ENCODE results near the gene TTLL13. TPM values are rescaled to one million over a fixed set of nuclear protein-coding genes. Genes with fewer than 3 reads are reported as not detected.

The TTLL13 gene
- total RNA-seq, 2 donors from 2014 or later: not detected

DNA sequence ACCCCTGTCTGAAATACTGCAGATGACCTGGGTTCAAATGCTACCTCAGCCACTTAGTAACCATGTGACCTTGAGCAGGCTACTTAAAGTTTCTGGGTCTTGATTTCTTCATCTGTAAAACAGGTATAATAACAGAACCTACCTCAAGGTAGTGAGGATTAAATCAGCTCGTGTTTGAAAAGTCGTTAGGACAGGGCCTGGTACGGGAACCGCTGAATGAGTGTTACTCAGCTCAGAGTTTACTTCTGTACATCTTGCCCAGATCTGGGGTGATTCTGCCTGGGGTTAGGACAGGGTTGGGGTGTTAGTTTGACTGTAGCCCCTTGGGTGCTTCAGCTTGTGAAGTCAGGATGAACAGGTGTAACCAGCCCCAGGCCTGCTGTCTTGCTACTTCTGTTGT lies 46.4 kb upstream of the TTLL13 start:
- H3K27ac ChIP-seq: no peak overlapping the region
- 76 to 78% methylated on average over 4 of the region's 4 CpGs for WGBS, 2 donors

DNA sequence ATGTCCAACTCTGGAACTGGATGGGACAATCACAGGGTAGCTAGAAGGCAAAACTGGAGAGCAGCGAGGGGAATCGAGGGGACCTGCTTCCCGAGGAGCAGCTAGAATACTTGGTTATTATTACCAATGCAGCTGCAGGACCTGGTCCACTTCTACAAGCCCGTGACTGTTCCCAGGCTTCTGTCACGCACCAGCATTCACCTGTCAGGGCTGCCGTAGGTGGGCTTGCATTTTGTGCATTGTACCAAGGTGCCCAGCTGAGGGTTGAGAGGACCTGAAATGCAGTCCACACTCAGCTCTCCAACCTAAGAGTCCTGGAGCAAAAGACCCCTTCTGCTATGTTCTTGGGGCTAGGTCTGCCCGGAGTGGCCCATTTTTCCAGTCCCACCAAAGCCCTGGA lies 45.9 kb upstream of the TTLL13 start:
- TF ChIP-seq, protein P1, sequence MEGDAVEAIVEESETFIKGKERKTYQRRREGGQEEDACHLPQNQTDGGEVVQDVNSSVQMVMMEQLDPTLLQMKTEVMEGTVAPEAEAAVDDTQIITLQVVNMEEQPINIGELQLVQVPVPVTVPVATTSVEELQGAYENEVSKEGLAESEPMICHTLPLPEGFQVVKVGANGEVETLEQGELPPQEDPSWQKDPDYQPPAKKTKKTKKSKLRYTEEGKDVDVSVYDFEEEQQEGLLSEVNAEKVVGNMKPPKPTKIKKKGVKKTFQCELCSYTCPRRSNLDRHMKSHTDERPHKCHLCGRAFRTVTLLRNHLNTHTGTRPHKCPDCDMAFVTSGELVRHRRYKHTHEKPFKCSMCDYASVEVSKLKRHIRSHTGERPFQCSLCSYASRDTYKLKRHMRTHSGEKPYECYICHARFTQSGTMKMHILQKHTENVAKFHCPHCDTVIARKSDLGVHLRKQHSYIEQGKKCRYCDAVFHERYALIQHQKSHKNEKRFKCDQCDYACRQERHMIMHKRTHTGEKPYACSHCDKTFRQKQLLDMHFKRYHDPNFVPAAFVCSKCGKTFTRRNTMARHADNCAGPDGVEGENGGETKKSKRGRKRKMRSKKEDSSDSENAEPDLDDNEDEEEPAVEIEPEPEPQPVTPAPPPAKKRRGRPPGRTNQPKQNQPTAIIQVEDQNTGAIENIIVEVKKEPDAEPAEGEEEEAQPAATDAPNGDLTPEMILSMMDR (IDR thresholded peaks at IDR 0.05): no peak
- TF ChIP-seq POLR2A (IDR thresholded peaks at IDR 0.05): no peak
- intact Hi-C loops (cut with DNase I): no loop called here
- 95 to 97% methylated on average over 7 of the region's 7 CpGs for WGBS, 2 donors
- Histone ChIP-seq H3K27ac (no peak overlapping the region), H3K36me3 (replicated peaks in 1 of 2; ENCODE audit: insufficient read depth in 1 of 2, low read depth in 2 of 2) (no peaks in the 10 kb centered on the region), H3K4me1 (peaks cover 54% of the 10 kb centered on the region), H3K9me3 (no peaks in the 10 kb centered on the region), H3K4me3 (no peak overlapping the region), H3K27me3 (no peaks in the 10 kb centered on the region)
- ATAC-seq (no peak), DNase-seq (peak in 1 of 4 donors; percentile 8)

More for the DNA sequence above, 46.4 kb upstream of the TTLL13 start:
- H3K4me1 ChIP-seq: peaks cover 54% of the 10 kb centered on the region
- H3K4me3 ChIP-seq: no peak overlapping the region
- H3K9me3 ChIP-seq: no peaks in the 10 kb centered on the region
- no peaks in the 10 kb centered on the region for H3K36me3 ChIP-seq (replicated peaks in 1 of 2; ENCODE audit: insufficient read depth in 1 of 2, low read depth in 2 of 2)
- no peaks in the 10 kb centered on the region for H3K27me3 ChIP-seq
- no peak for DNase-seq
- no peak for ATAC-seq
- intact Hi-C loops (cut with DNase I): no loop called here
- no peak for TF ChIP-seq POLR2A (IDR thresholded peaks at IDR 0.05)
- TF ChIP-seq, protein P1 (IDR thresholded peaks at IDR 0.05): no peak

GRCh38 chr15:90203922-90204321 lies 45.4 kb upstream of the TTLL13 start:
- H3K27ac ChIP-seq: no peak overlapping the region
- DNase-seq (peak in 2 of 4 donors; percentile 33 to 46), ATAC-seq (no peak)
- H3K27me3 ChIP-seq: no peaks in the 10 kb centered on the region
- 61 to 96% methylated on average over 4 to 8 of the region's 8 CpGs for WGBS, 2 donors
- H3K4me3 ChIP-seq: no peak overlapping the region
- no peaks in the 10 kb centered on the region for H3K9me3 ChIP-seq
- intact Hi-C loops (cut with DNase I): no loop called here
- no peaks in the 10 kb centered on the region for H3K36me3 ChIP-seq (replicated peaks in 1 of 2; ENCODE audit: insufficient read depth in 1 of 2, low read depth in 2 of 2)
- TF ChIP-seq, protein P1 (IDR thresholded peaks at IDR 0.05): no peak
- no peak for TF ChIP-seq POLR2A (IDR thresholded peaks at IDR 0.05)
- H3K4me1 ChIP-seq: peaks cover 54% of the 10 kb centered on the region

GRCh38 chr15:90205050-90205848 lies 44.1 kb upstream of the TTLL13 start:
- DNase-seq (no peak), ATAC-seq (no peak)
- no peak overlapping the region for H3K27ac ChIP-seq
- peaks cover 57% of the 10 kb centered on the region for H3K4me1 ChIP-seq
- 81 to 84% methylated on average over 3 to 10 of the region's 10 CpGs for WGBS, 2 donors
- H3K36me3 ChIP-seq (replicated peaks in 1 of 2; ENCODE audit: insufficient read depth in 1 of 2, low read depth in 2 of 2): no peaks in the 10 kb centered on the region
- TF ChIP-seq, protein P1 (IDR thresholded peaks at IDR 0.05): no peak
- no peak for TF ChIP-seq POLR2A (IDR thresholded peaks at IDR 0.05)
- H3K27me3 ChIP-seq: no peaks in the 10 kb centered on the region
- H3K4me3 ChIP-seq: no peak overlapping the region
- intact Hi-C loops (cut with DNase I): no loop called here
- H3K9me3 ChIP-seq: no peaks in the 10 kb centered on the region

DNA sequence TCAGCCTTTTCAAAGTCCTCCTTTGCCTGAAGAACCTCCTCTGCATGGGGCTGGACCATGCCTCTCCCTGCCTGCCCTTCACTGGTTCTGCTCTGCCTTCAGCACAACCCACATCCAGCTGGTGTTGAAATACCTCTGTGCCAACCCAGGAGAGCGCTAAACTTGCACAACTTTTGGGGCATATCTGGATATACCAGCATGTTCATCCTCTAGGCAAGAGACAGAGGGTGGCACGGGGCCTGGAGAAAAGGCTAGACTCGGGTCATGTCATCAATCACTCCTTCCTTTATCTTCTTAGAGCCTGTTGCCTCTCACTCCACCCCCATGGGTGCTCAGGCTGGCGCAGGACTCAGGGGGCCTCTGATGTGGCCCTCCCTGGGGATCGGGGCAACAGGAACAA lies 43.5 kb upstream of the TTLL13 start:
- no peaks in the 10 kb centered on the region for H3K27me3 ChIP-seq
- peaks cover 57% of the 10 kb centered on the region for H3K4me1 ChIP-seq
- no peak overlapping the region for H3K27ac ChIP-seq
- peak in 1 of 4 donors; percentile 22 for DNase-seq
- no peaks in the 10 kb centered on the region for H3K9me3 ChIP-seq
- no peak for ATAC-seq
- no peak for TF ChIP-seq POLR2A (IDR thresholded peaks at IDR 0.05)
- TF ChIP-seq, protein P1 (IDR thresholded peaks at IDR 0.05): no peak
- no peaks in the 10 kb centered on the region for H3K36me3 ChIP-seq (replicated peaks in 1 of 2; ENCODE audit: insufficient read depth in 1 of 2, low read depth in 2 of 2)
- 52 to 85% methylated on average over 5 of the region's 5 CpGs for WGBS, 2 donors
- intact Hi-C loops (cut with DNase I): no loop called here
- no peak overlapping the region for H3K4me3 ChIP-seq

Measured in body of pancreas (tissue), 4 donors.